Mesothelial cell of epicardium (in vitro differentiated cells): Measurements from ENCODE around the gene KIF25. TPM values are rescaled to one million over a fixed set of nuclear protein-coding genes. Genes with fewer than 3 reads are reported as not detected.

Source experiments
- DNase-seq, 2 experiments: peaks; one replicate each; pipeline ENCODE4 v3.0.0; 2021; ENCODE audit warnings: low spot score in 2 of 2; ENCODE audit not compliant: unreplicated experiment in 2 of 2
- H3K27ac Mint-ChIP-seq: 2 replicates; pipeline ENCODE4 v1.8.0; 2021; ENCODE audit warnings: mixed read lengths
- H3K27me3 Mint-ChIP-seq: 2 replicates; pipeline ENCODE4 v1.8.0; 2021; ENCODE audit warnings: low read depth, mixed read lengths
- H3K36me3 Mint-ChIP-seq: 2 replicates; pipeline ENCODE4 v1.8.0; 2021; ENCODE audit warnings: mixed read lengths
- H3K4me1 Mint-ChIP-seq: 2 replicates; pipeline ENCODE4 v1.8.0; 2021; ENCODE audit warnings: mixed read lengths
- H3K4me3 Mint-ChIP-seq: 2 replicates; pipeline ENCODE4 v1.8.0; 2021; ENCODE audit warnings: mild to moderate bottlenecking, moderate library complexity, mixed read lengths
- H3K9me3 Mint-ChIP-seq: 2 replicates; pipeline ENCODE4 v1.8.0; 2021; ENCODE audit warnings: mixed read lengths
- CTCF ChIP-seq: fragments of 200-600 bp; sonication (generic); IDR thresholded peaks from one replicate; pipeline ENCODE4 v1.5.0; 2021; ENCODE audit warnings: antibody characterized with exemption; ENCODE audit not compliant: unreplicated experiment
- total RNA-seq: library from RNA; stranded (reverse); gene quantifications from 3 replicates; pipeline ENCODE4 v1.2.1, GENCODE V29; 2021

The KIF25 gene
- total RNA-seq, 1 donor from 2014 or later, result 1.6 TPM

GRCh38 chr6:168037242-168037641 is 39.8 kb downstream of the KIF25 start:
- Mint-ChIP-seq H3K36me3 (peaks cover 12% of the 10 kb centered on the region), H3K4me3 (no peak overlapping the region), H3K27ac (no peak overlapping the region), H3K27me3 (no peaks in the 10 kb centered on the region), H3K4me1 (peaks cover 22% of the 10 kb centered on the region), H3K9me3 (peaks cover 26% of the 10 kb centered on the region)
- TF ChIP-seq CTCF, result no peak
- no peak for DNase-seq

GRCh38 chr6:168037856-168038255 is 40.4 kb downstream of the KIF25 start:
- H3K27me3 Mint-ChIP-seq, result no peaks in the 10 kb centered on the region
- peaks cover 12% of the 10 kb centered on the region for H3K36me3 Mint-ChIP-seq
- TF ChIP-seq CTCF, result no peak
- no peak for DNase-seq
- H3K9me3 Mint-ChIP-seq, result peaks cover 26% of the 10 kb centered on the region
- H3K27ac Mint-ChIP-seq, result no peak overlapping the region
- H3K4me1 Mint-ChIP-seq, result peaks cover 18% of the 10 kb centered on the region
- H3K4me3 Mint-ChIP-seq, result no peak overlapping the region

- no peak for TF ChIP-seq CTCF
- DNase-seq, result no peak
- Mint-ChIP-seq H3K27me3 (no peaks in the 10 kb centered on the region), H3K4me1 (peaks cover 17% of the 10 kb centered on the region), H3K36me3 (peaks cover 12% of the 10 kb centered on the region), H3K27ac (no peak overlapping the region), H3K4me3 (no peak overlapping the region), H3K9me3 (peaks cover 26% of the 10 kb centered on the region)
These were observed 41.2 kb downstream of the KIF25 start for GRCh38 chr6:168038576-168039140.

GRCh38 chr6:168039301-168039700 is 41.8 kb downstream of the KIF25 start:
- Mint-ChIP-seq H3K27me3 (no peaks in the 10 kb centered on the region), H3K4me1 (peaks cover 15% of the 10 kb centered on the region), H3K36me3 (peaks cover 12% of the 10 kb centered on the region), H3K27ac (no peak overlapping the region), H3K9me3 (peaks cover 26% of the 10 kb centered on the region), H3K4me3 (no peak overlapping the region)
- no peak for TF ChIP-seq CTCF
- DNase-seq, result no peak

- DNase-seq, result no peak
- Mint-ChIP-seq H3K27ac (no peak overlapping the region), H3K27me3 (no peaks in the 10 kb centered on the region), H3K9me3 (peaks cover 26% of the 10 kb centered on the region), H3K4me1 (peaks cover 15% of the 10 kb centered on the region), H3K36me3 (peaks cover 12% of the 10 kb centered on the region), H3K4me3 (no peak overlapping the region)
- TF ChIP-seq CTCF, result no peak
These were observed 42.4 kb downstream of the KIF25 start for GRCh38 chr6:168039849-168040248.

- H3K27me3 Mint-ChIP-seq, result no peaks in the 10 kb centered on the region
- no peak for TF ChIP-seq CTCF
- H3K36me3 Mint-ChIP-seq, result peaks cover 12% of the 10 kb centered on the region
- H3K27ac Mint-ChIP-seq, result no peak overlapping the region
- H3K9me3 Mint-ChIP-seq, result peaks cover 26% of the 10 kb centered on the region
- no peak overlapping the region for H3K4me3 Mint-ChIP-seq
- no peak for DNase-seq
- peaks cover 6% of the 10 kb centered on the region for H3K4me1 Mint-ChIP-seq
These were observed 43.5 kb downstream of the KIF25 start for GRCh38 chr6:168040856-168041496.
